Measurements from ENCODE around the gene TSKU.

GRCh38 chr11:76787271-76787670, 4.1 kb downstream of the TSKU start:
- TF ChIP-seq CTCF (conservative IDR thresholded peaks at IDR 0.05; ENCODE audit: low read length) (no peak), EZH2phosphoT487 (IDR thresholded peaks at IDR 0.05; ENCODE audit: borderline replicate concordance, low read depth, low read length) (no peak)

All from OCI-LY7 (cell line).